Tibial nerve (tissue), 4 donors: ENCODE results near the gene ISLR. TPM values are rescaled to one million over a fixed set of nuclear protein-coding genes. Genes with fewer than 3 reads are reported as not detected.

ENCODE experiments used
- DNase-seq, 2 donors: peaks; one replicate each; pipeline ENCODE4 v3.0.0-alpha.2; 2019; ENCODE audit warnings: low spot score in 2 of 2
- H3K27ac ChIP-seq, 4 donors: fragments of 200-600 bp; sonication (generic) in 3 of 4; one replicate each; pipeline ENCODE4 v1.5.1; 2017 to 2019; ENCODE audit warnings: mild to moderate bottlenecking in 1 of 4
- H3K27me3 ChIP-seq, 2 donors: fragments of 200-600 bp; sonication (generic) in 1 of 2; one replicate each; pipeline versions ENCODE4 v1.5.1 to v1.6.0; 2017 to 2019
- H3K36me3 ChIP-seq, 3 donors: fragments of 200-600 bp; sonication (generic); one replicate each; pipeline ENCODE4 v1.5.1; 2018 to 2019
- H3K4me1 ChIP-seq, 4 donors: fragments of 200-600 bp; sonication (generic) in 3 of 4; one replicate each; pipeline ENCODE4 v1.5.1; 2017 to 2019
- H3K4me3 ChIP-seq, 4 donors: fragments of 200-600 bp; sonication (generic) in 3 of 4; one replicate each; pipeline ENCODE4 v1.5.1; 2017 to 2019; ENCODE audit warnings: mild to moderate bottlenecking in 1 of 4, moderate library complexity in 1 of 4
- H3K9me3 ChIP-seq, 4 donors: fragments of 200-600 bp; sonication (generic) in 3 of 4; one replicate each; pipeline ENCODE4 v1.5.1; 2017 to 2019
- CTCF ChIP-seq, 5 experiments: fragments of 200-600 bp in 3 of 5; fragments of 450-650 bp in 2 of 5; sonication (generic) in 3 of 5; IDR thresholded peaks; one replicate each; pipeline ENCODE4 v1.5.1; 2016 to 2019; ENCODE audit warnings: antibody characterized with exemption in 5 of 5, mild to moderate bottlenecking in 3 of 5, moderate library complexity in 2 of 5
- EP300 ChIP-seq, 2 donors: sonication (generic); formaldehyde crosslinking; IDR thresholded peaks; one replicate each; pipeline ENCODE4 v1.6.1; 2017; ENCODE audit warnings: antibody characterized with exemption in 2 of 2, mild to moderate bottlenecking in 1 of 2
- POLR2A ChIP-seq, 2 donors: fragments of 450-650 bp; IDR thresholded peaks; one replicate each; pipeline ENCODE4 v1.6.1; 2017; ENCODE audit warnings: antibody characterized with exemption in 2 of 2, mild to moderate bottlenecking in 2 of 2, moderate library complexity in 2 of 2
- WGBS, 2 donors: methylation state at CpG; one replicate each; pipeline ENCODE4 v1.1.5; 2018; 5-methylcytosine and 5-hydroxymethylcytosine counted together
- total RNA-seq, 4 donors: library from RNA; depleted of rRNA; stranded (reverse); fragments of >200 nt; gene quantifications; one replicate each; pipeline ENCODE4 v1.1.0, GENCODE V29; 2016

Gene ISLR
- total RNA-seq, 4 donors from 2014 or later, result 41.7 to 250 (median 164) TPM

GRCh38 chr15:74165461-74165860, 8.0 kb upstream of the ISLR start:
- Histone ChIP-seq H3K9me3 (no peaks in the 10 kb centered on the region), H3K27ac (no peak overlapping the region), H3K36me3 (no peaks in the 10 kb centered on the region), H3K4me3 (no peak overlapping the region), H3K27me3 (no peaks in the 10 kb centered on the region), H3K4me1 (peaks cover 0 to 30% (median 3%) of the 10 kb centered on the region in 4 donors)
- TF ChIP-seq POLR2A (IDR thresholded peaks at IDR 0.05) (no peak), CTCF (IDR thresholded peaks at IDR 0.05) (no peak), EP300 (IDR thresholded peaks at IDR 0.05) (no peak)
- DNase-seq, result no peak
- WGBS, 2 donors, result 88 to 97% methylated on average over 1 of the region's 1 CpG

- H3K36me3 ChIP-seq, result no peaks in the 10 kb centered on the region
- no peaks in the 10 kb centered on the region for H3K27me3 ChIP-seq
- H3K27ac ChIP-seq, result peak overlapping the region in 2 of 4 donors; percentile 57 to 66
- peaks cover 0 to 53% (median 13%) of the 10 kb centered on the region in 4 donors for H3K4me1 ChIP-seq
- no peak for DNase-seq
- no peaks in the 10 kb centered on the region for H3K9me3 ChIP-seq
- no peak for TF ChIP-seq EP300 (IDR thresholded peaks at IDR 0.05)
- no peak for TF ChIP-seq POLR2A (IDR thresholded peaks at IDR 0.05)
- TF ChIP-seq CTCF (IDR thresholded peaks at IDR 0.05), result no peak
- H3K4me3 ChIP-seq, result no peak overlapping the region
- WGBS, 2 donors, result 70 to 86% methylated on average over 4 of the region's 4 CpGs
These were observed 5.6 kb upstream of the ISLR start for GRCh38 chr15:74167891-74168331.

- H3K27ac ChIP-seq, result peak overlapping the region in 2 of 4 donors; percentile 48 to 57
- H3K9me3 ChIP-seq, result no peaks in the 10 kb centered on the region
- no peaks in the 10 kb centered on the region for H3K27me3 ChIP-seq
- WGBS, 2 donors, result 23 to 25% methylated on average over 3 of the region's 3 CpGs
- DNase-seq, result no peak
- peaks cover 0 to 61% (median 18%) of the 10 kb centered on the region in 4 donors for H3K4me1 ChIP-seq
- TF ChIP-seq CTCF (IDR thresholded peaks at IDR 0.05) (no peak), POLR2A (IDR thresholded peaks at IDR 0.05) (no peak), EP300 (IDR thresholded peaks at IDR 0.05) (no peak)
- H3K4me3 ChIP-seq, result no peak overlapping the region
- no peaks in the 10 kb centered on the region for H3K36me3 ChIP-seq
These were observed 4.8 kb upstream of the ISLR start for GRCh38 chr15:74168711-74169126.

- Histone ChIP-seq H3K36me3 (peaks cover 0 to under 1% (median 0%) of the 10 kb centered on the region in 3 donors), H3K27me3 (no peaks in the 10 kb centered on the region), H3K4me3 (no peak overlapping the region), H3K27ac (peak overlapping the region in 3 of 4 donors; percentile 16 to 44 (median 36)), H3K9me3 (no peaks in the 10 kb centered on the region), H3K4me1 (peaks cover 0 to 77% (median 20%) of the 10 kb centered on the region in 4 donors)
- DNase-seq, result no peak
- TF ChIP-seq POLR2A (IDR thresholded peaks at IDR 0.05) (no peak), EP300 (IDR thresholded peaks at IDR 0.05) (no peak), CTCF (IDR thresholded peaks at IDR 0.05) (no peak)
- WGBS, 2 donors, result 73% methylated on average over 15 of the region's 15 CpGs
These were observed 3.3 kb upstream of the ISLR start for GRCh38 chr15:74170071-74170844.

- TF ChIP-seq POLR2A (IDR thresholded peaks at IDR 0.05), result no peak
- TF ChIP-seq CTCF (IDR thresholded peaks at IDR 0.05), result no peak
- TF ChIP-seq EP300 (IDR thresholded peaks at IDR 0.05), result no peak
- H3K4me1 ChIP-seq, result peaks cover 0 to 84% (median 26%) of the 10 kb centered on the region in 4 donors
- H3K27me3 ChIP-seq, result no peaks in the 10 kb centered on the region
- H3K27ac ChIP-seq, result peak overlapping the region in 3 of 4 donors; percentile 16 to 54 (median 44)
- H3K36me3 ChIP-seq, result peaks cover 0 to 4% (median 0%) of the 10 kb centered on the region in 3 donors
- no peak overlapping the region for H3K4me3 ChIP-seq
- WGBS, 2 donors, result 82 to 95% methylated on average over 6 of the region's 7 CpGs
- no peaks in the 10 kb centered on the region for H3K9me3 ChIP-seq
- DNase-seq, result peak in 1 of 2 donors; percentile 2
These were observed 2.5 kb upstream of the ISLR start for GRCh38 chr15:74170875-74171578.
